Activated effector memory CD4-positive, alpha-beta T cell treated with Interleukin-2 at 50 U/mL for 16 hours (primary cell): ENCODE data around the gene RASA1.
"Not testable (repeated sequence)": the region's sequence is repeated elsewhere in the genome, so short reads cannot be mapped to it uniquely, and the experiment has no call there.

Experiments used
- DNase-seq: peaks from one replicate; pipeline ENCODE4 v3.0.0-alpha.2; 2020

Gene RASA1

GRCh38 chr5:87287266-87287665 is 19.6 kb downstream of the RASA1 start:
- DNase-seq = not testable (repeated sequence)

GRCh38 chr5:87298692-87299362 is 31.1 kb downstream of the RASA1 start:
- DNase-seq = no peak

DNA sequence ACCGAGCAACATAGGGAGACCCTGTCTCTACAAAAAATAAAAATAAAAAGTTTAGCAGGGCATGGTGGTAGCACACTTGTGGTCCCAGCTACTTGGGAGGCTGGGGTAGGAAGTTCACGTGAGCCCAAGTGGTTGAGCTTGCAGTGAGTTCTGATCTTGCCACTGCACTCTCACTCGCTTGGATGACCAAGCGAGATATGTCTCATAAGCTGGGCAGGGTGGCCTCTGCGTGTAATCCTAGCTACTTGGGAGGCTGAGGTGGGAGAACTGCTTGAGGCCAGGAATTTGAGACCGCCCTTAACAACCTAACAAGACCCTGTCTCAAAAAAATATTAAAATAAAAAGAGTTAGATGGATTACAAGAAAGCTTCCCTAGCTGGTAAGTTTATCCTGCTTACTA is 32.5 kb downstream of the RASA1 start:
- DNase-seq = no peak

GRCh38 chr5:87300744-87301143 is 33.1 kb downstream of the RASA1 start:
- no peak for DNase-seq

DNA sequence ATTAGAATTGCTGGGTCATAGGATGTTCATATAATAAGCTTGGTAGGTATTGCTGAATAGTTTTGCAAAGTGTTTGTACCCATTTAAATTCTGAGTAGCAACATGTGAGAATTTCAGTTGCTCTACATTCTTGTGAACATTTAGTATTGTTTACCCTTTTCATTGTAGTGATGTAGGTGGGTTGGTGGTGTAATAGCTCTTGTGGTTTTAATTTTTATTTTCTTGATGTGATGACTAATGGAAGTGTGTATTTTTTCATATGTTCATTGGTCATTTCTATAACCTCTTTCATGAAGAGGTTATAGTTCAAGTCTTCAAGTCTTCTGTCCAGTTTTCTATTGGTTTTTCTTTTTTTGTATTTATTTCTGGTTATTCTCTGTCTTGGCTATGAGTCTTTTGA is 34.4 kb downstream of the RASA1 start:
- DNase-seq = no peak

GRCh38 chr5:87303324-87303723 is 35.6 kb downstream of the RASA1 start:
- no peak for DNase-seq

DNA sequence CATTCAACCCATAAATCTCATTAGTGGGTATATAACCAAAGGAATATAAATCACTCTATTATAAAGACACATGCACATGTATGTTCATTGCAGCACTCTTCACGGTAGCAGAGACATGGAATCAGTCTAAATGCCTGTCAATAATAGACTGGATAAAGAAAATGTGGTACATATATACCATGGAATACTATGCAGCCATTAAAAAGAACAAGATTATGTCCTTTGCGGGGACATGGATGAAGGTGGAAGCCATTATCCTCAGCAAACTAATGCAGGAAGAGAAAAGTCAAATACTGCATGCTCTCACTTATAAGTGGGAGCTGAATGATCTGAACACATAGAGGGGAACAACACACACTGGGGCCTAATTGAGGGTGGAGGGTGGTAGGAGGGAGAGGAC is 38.4 kb downstream of the RASA1 start:
- not testable (repeated sequence) for DNase-seq

DNA sequence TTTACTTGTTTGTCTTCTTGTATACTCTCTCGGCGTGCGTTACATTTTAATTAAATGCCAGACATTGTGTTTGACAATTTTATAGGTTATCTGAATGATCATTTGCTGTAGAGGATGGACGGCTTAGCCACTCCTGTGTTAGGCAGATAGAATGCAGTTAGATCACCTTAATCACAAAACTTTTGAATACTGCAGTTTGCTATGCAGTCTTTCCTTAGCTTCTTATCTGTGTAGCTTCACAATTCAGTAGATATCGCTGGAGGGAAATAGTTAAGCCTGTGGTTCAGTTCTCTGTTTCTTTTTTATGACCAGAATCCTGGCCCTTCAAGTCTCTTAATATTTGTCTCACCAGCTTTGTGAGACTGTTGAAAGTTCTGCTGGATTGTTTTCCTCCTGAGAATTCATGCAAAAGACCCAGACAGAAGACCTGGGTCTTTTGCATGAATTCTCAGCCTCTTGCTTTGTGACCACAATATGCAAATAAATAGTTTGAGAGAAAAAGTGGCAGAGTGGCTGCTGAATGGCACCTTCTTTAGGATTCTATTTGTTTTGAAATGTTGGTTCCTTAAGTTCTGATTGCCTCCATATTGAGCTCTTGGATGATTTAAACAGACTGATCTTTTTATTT is 40.2 kb downstream of the RASA1 start:
- DNase-seq = no peak

DNA sequence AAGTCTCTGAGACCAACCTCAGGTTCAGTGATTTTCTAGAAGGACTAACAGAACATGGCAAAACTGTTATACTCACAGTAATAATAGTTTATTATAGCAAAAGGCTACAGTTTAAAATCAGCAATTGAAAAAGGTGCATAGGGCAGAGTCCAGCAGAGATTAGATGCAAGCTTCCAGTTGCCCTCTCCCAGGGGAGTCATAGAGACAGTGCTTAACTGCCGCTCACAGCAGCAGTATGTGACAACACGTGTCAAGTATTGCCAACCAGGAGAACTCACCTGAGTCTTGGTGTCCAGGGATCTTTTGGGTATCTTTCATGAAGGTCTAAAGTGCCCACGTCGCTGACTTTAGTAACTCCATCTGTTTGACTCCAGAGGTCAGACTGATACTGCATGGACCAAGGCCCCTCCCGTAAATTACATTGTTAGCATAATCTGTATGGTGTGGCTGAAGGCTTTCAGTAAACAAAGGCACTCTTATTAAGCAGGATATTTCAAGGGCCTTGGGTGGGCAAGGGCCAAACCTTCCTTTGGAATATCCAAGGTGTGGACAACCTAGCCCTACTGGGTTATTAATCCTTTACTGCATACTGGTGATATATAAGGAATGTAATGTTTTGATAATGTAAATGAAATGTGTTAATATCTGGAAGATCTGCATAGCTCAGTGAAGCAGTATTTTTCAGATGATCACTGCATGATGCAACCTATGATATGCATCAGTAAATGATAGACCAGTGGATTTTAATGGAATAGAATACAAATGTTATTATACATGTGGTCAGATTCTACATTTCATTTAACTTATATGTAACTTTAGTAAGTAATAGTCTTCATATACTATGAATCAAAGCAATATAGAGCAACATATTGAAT is 44.0 kb downstream of the RASA1 start:
- DNase-seq = no peak

DNA sequence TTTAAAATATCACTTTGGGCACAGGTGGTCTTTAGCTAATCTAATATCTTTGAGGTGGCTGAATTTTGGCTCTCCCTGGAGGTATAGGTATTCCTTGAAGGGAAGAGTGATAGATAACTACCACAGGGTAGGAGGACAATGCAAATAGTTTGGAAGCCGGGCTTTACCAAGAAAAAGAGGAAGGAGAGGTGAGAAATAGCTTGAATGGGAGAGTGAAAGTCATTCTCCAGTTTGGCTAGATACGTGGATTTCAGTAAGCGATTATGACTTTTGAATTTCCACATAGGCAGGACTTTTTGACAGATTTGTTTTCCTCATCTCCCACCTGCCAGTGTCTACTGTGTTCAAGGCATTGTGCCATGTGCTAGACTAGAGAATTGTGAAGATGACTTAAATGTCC is 45.5 kb downstream of the RASA1 start:
- DNase-seq = no peak

DNA sequence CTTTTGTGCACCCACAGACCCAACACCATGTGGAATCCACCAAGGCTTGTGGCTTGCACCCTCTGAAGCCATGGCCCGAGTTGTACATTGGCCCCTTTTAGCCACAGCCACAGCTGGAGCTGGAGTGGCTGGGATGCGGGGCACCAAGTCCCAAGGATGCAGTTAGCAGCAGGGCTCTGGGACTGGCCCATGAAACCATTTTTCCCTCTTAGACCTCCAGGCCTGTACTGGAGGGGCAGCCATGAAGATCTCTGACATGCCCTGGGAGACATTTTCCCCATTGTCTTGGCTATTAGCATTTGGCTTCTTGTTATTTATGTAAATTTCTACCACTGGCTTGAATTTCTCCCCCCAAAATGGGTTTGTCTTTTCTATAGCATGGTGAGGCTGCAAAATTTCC is 51.8 kb downstream of the RASA1 start:
- DNase-seq = no peak

GRCh38 chr5:87321605-87322004 is 53.9 kb downstream of the RASA1 start:
- DNase-seq = no peak

GRCh38 chr5:87322381-87322780 is 54.7 kb downstream of the RASA1 start:
- no peak for DNase-seq

DNA sequence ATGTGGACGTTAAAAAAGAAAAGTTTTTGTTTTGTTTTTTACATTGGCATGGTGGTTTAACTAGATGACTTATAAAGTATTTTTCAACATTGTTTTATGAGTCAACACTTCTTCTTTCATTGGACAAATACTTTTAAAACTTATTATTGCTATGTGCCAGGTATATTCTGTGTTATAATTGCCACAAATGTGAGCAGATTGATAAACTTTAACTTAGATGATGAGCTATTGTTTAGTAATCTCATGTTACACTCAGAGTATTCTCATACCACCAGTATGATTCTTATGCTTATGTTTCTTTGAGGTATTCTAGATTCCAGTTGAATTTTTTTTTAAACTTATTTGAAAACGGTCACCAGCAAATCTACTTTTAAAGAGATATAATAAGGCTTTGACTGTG is 60.3 kb downstream of the RASA1 start:
- DNase-seq = no peak

DNA sequence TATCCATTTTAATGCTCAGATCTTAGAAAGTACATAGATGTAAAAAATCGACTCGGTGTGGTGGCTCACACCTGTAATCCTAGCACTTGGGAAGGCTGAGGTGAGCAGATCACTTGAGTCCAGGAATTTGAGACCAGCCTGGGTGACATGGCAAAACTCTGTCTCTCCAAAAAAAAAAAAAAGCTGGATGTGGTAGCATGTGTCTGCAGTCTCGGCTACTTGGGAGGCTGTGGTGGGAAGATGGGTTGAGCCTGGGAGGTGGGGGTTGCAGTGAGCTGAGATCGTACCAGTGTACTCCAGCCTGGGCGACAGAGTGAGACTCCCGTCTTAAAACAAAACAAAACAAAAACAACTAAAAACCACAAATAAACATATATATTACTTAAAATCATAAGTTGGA is 61.4 kb downstream of the RASA1 start:
- no peak for DNase-seq

- no peak for DNase-seq
Measured at GRCh38 chr5:87339986-87340385, 72.3 kb downstream of the RASA1 start.

- no peak for DNase-seq
Measured at GRCh38 chr5:87340716-87341115, 73.0 kb downstream of the RASA1 start.

DNA sequence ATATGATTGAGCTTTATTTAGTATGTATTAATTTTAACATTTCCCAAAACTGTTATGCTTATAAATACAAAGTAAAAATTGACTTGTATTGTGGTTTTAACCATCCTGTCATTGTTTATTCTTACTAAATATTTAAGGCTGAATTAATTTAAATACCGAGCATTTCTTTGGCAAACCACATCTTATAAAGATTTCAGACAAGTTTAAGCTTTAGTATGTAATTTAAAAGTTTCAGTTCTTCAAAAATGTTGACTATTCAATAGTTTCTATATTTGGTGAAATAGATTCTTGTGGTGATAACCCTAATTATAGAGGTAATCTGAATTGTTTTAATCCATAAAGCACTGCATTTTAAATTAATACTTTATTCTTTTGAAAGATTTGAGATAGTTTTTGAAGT is 79.6 kb downstream of the RASA1 start:
- DNase-seq = no peak

GRCh38 chr5:87347841-87348240 is 80.2 kb downstream of the RASA1 start:
- DNase-seq = no peak

GRCh38 chr5:87354496-87354895 is 86.8 kb downstream of the RASA1 start:
- DNase-seq = no peak

DNA sequence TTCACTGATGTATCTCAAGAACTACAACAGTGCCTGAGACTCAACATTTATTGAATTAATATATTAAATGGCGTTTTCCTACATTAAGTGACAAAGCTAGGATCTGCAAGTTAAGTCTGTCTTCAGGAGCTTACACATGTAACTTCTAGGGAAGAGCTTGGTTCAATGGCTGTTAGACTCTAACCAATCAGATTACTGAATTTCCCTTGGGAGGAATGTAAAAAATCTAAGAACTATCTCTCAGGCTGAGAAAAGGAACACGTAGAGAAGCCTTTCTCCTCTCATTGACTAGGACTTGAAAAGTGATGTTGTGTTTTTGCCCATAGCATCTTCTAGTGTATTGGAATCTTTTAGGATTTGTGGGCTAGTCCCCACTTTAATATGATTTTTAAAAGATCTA is 91.4 kb downstream of the RASA1 start:
- no peak for DNase-seq

DNA sequence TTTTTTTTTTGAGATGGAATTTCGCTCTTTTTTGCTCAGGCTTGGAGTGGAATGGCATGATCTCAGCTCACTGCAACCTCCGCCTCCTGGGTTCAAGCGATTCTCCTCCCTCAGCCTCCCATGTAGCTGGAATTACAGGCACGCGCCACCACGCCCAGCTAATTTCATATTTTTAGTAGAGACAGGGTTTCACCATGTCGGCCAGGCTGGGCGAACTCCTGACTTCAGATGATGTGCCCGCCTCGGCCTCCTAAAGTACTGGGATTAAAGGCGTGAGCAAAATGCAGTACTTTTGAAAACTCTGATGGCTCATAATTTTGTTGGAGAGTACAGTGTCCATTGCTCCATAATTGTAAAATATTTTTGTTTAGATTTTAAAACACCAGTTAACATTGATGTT is 92.4 kb downstream of the RASA1 start:
- DNase-seq = no peak

DNA sequence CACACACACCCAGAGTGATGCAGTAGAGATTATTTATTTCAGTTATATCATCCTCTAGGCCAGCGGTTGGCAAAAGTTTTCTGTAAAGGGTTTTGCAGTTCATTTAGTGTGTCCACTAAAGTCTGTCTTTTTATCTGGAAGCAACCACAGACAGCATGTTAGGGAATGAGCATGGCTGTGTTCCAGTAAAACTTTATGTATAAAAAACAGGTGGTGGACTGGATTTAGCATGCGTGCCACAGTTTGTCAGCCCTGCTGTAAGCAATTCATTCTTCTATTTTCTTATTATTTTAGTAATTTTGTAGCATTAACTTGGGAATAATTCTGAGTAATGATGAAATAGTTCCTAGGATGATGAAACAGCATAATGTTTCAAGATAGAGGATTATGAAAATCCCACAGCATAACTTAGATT is 93.4 kb downstream of the RASA1 start:
- no peak for DNase-seq
